Astrocyte (in vitro differentiated cells and primary cell): ENCODE results near the gene SLC9C1. TPM values are rescaled to one million over a fixed set of nuclear protein-coding genes. Genes with fewer than 3 reads are reported as not detected.

Experiments
- DNase-seq: peaks from one replicate; pipeline ENCODE4 v3.0.0-alpha.2; 2010; ENCODE audit warnings: low read depth
- FAIRE-seq: peaks from 2 replicates; lab custom pipeline; 2011; peaks lifted over from hg19 to GRCh38; lab: Jason Lieb, UNC
- H2AFZ ChIP-seq: 2 replicates; pipeline ENCODE4 v1.6.0; 2012; ENCODE audit warnings: low read depth, low read length, inconsistent platforms
- H3K27ac ChIP-seq: 2 replicates; pipeline ENCODE4 v1.5.1; 2011; ENCODE audit warnings: low read depth, low read length, inconsistent platforms
- H3K27me3 ChIP-seq: 2 replicates; pipeline ENCODE4 v1.6.0; 2011; ENCODE audit warnings: low read length, inconsistent platforms; ENCODE audit not compliant: insufficient read depth
- H3K36me3 ChIP-seq: 2 replicates; pipeline ENCODE4 v1.5.1; 2011; ENCODE audit warnings: low read length, inconsistent platforms; ENCODE audit not compliant: insufficient read depth
- H3K4me1 ChIP-seq: 2 replicates; pipeline ENCODE4 v1.5.1; 2011; ENCODE audit warnings: low read length, inconsistent platforms; ENCODE audit not compliant: insufficient read depth
- H3K4me2 ChIP-seq: 2 replicates; pipeline ENCODE4 v1.6.0; 2012; ENCODE audit warnings: low read length, inconsistent platforms
- H3K4me3 ChIP-seq: 2 replicates; pipeline ENCODE4 v1.5.1; 2011; ENCODE audit warnings: low read depth, mild to moderate bottlenecking, low read length, inconsistent platforms; ENCODE audit not compliant: insufficient read depth
- H3K79me2 ChIP-seq: 2 replicates; pipeline ENCODE4 v1.6.0; 2012; ENCODE audit warnings: mild to moderate bottlenecking, low read length, inconsistent platforms; ENCODE audit not compliant: insufficient read depth
- H3K9ac ChIP-seq: 2 replicates; pipeline ENCODE4 v1.6.0; 2012; ENCODE audit warnings: mild to moderate bottlenecking, low read length, inconsistent platforms
- H3K9me3 ChIP-seq: 2 replicates; pipeline ENCODE4 v1.5.1; 2012; ENCODE audit warnings: low read depth, mild to moderate bottlenecking, low read length, inconsistent platforms; ENCODE audit not compliant: insufficient read depth
- H4K20me1 ChIP-seq: 2 replicates; pipeline ENCODE4 v1.6.0; 2012; ENCODE audit warnings: low read length, inconsistent platforms; ENCODE audit not compliant: insufficient read depth
- H3K27ac Mint-ChIP-seq: one replicate; pipeline ENCODE4 v1.8.0; 2021; ENCODE audit warnings: mild to moderate bottlenecking, mixed read lengths; ENCODE audit not compliant: unreplicated experiment
- H3K27me3 Mint-ChIP-seq: one replicate; pipeline ENCODE4 v1.8.0; 2021; ENCODE audit warnings: low read depth, mixed read lengths; ENCODE audit not compliant: unreplicated experiment
- H3K36me3 Mint-ChIP-seq: one replicate; pipeline ENCODE4 v1.8.0; 2021; ENCODE audit warnings: low read depth, mixed read lengths; ENCODE audit not compliant: unreplicated experiment
- H3K4me1 Mint-ChIP-seq: one replicate; pipeline ENCODE4 v1.8.0; 2021; ENCODE audit warnings: low read depth, mixed read lengths; ENCODE audit not compliant: unreplicated experiment
- H3K4me3 Mint-ChIP-seq: one replicate; pipeline ENCODE4 v1.8.0; 2021; ENCODE audit warnings: mild to moderate bottlenecking, moderate library complexity, mixed read lengths; ENCODE audit not compliant: unreplicated experiment
- H3K9me3 Mint-ChIP-seq: one replicate; pipeline ENCODE4 v1.8.0; 2021; ENCODE audit warnings: mild to moderate bottlenecking, mixed read lengths; ENCODE audit not compliant: unreplicated experiment
- EZH2 ChIP-seq: IDR thresholded peaks from 2 replicates; pipeline ENCODE4 v1.6.1; 2012; ENCODE audit warnings: mild to moderate bottlenecking, low read length, inconsistent platforms; ENCODE audit not compliant: insufficient read depth
- total RNA-seq: library from RNA; stranded (reverse); gene quantifications from 2 replicates; pipeline ENCODE4 v1.2.1, GENCODE V29; 2021
- TF ChIP-seq, protein P1 (sequence below): IDR thresholded peaks from 2 replicates; pipeline ENCODE4 v1.5.1; 2011; ENCODE audit warnings: low read depth, mild to moderate bottlenecking, inconsistent platforms, low read length, moderate library complexity; ENCODE audit not compliant: insufficient read depth

The SLC9C1 gene
- total RNA-seq, 1 donor from 2014 or later, result not detected

DNA sequence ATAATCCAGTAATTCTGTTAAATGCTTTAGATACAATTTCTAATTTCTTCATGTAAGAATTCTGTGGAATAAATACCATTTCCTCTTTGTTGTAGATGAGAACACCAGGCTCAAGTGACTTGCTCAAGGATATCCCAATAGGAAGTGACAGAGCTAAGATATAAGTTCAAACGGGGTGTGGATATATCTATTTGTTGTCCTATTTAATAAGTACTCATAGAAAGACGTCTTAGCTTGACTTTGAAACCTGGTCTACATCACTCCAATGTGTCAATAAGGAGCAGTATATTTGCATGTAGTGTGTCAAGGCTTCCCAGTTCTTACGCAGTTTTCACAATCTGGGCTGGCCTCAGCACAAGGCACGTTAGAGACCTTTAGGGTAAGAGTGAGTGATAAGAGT is 156.2 kb downstream of the SLC9C1 start:
- no peak overlapping the region for H3K4me3 Mint-ChIP-seq
- peaks cover 7% of the 10 kb centered on the region for H3K4me1 Mint-ChIP-seq
- no peak overlapping the region for H2AFZ ChIP-seq
- no peak overlapping the region for H3K4me2 ChIP-seq
- DNase-seq (no peak), FAIRE-seq (no peak)
- no peaks in the 10 kb centered on the region for H3K36me3 ChIP-seq
- no peak overlapping the region for H3K27ac ChIP-seq
- no peaks in the 10 kb centered on the region for H3K9me3 Mint-ChIP-seq
- no peaks in the 10 kb centered on the region for H3K79me2 ChIP-seq
- no peak for TF ChIP-seq EZH2
- TF ChIP-seq, protein P1, sequence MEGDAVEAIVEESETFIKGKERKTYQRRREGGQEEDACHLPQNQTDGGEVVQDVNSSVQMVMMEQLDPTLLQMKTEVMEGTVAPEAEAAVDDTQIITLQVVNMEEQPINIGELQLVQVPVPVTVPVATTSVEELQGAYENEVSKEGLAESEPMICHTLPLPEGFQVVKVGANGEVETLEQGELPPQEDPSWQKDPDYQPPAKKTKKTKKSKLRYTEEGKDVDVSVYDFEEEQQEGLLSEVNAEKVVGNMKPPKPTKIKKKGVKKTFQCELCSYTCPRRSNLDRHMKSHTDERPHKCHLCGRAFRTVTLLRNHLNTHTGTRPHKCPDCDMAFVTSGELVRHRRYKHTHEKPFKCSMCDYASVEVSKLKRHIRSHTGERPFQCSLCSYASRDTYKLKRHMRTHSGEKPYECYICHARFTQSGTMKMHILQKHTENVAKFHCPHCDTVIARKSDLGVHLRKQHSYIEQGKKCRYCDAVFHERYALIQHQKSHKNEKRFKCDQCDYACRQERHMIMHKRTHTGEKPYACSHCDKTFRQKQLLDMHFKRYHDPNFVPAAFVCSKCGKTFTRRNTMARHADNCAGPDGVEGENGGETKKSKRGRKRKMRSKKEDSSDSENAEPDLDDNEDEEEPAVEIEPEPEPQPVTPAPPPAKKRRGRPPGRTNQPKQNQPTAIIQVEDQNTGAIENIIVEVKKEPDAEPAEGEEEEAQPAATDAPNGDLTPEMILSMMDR, result no peak
- H3K27me3 ChIP-seq, result no peaks in the 10 kb centered on the region
- no peaks in the 10 kb centered on the region for H4K20me1 ChIP-seq
- no peak overlapping the region for H3K27ac Mint-ChIP-seq
- no peak overlapping the region for H3K4me3 ChIP-seq
- H3K36me3 Mint-ChIP-seq, result no peaks in the 10 kb centered on the region
- H3K4me1 ChIP-seq, result peaks cover 2% of the 10 kb centered on the region
- H3K9me3 ChIP-seq, result no peaks in the 10 kb centered on the region
- H3K9ac ChIP-seq, result no peak overlapping the region
- H3K27me3 Mint-ChIP-seq, result no peaks in the 10 kb centered on the region

DNA sequence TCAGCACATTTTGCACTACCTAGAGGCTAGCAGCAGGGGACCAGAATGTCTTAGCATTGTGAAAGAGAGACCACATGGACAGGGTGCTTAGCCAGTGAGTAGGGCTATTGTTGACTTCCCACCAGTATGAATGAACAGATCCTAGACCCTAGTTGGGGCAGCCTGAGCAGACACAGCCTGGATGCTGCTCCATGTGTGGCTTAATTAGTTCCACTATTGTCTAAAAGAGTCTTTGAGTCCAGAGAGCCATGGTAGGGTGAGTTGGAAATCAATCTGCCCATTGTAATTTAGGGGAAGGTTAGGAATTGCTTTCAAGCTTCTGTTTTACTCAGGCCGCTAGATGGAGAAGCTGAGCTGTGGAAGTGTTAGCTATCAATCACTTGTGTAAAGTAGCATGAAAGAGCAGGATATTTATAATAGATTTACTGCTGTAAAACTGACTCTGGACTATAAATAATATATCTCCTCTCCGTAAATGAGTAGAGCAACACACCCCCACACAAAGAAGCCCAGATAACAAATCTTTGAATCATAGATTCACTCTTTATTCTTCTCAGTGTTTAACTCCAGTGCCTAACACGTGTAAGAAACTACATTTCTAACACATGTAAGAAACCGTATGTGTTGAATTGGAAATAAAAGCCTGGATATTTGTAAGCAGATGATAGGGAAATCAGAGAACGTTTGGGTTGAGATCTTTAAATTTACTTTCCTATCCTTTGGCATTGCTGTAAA is 156.9 kb downstream of the SLC9C1 start:
- Histone ChIP-seq H3K9ac (no peak overlapping the region), H3K36me3 (no peaks in the 10 kb centered on the region), H3K27ac (no peak overlapping the region), H3K4me3 (no peak overlapping the region), H2AFZ (no peak overlapping the region), H4K20me1 (no peaks in the 10 kb centered on the region), H3K79me2 (no peaks in the 10 kb centered on the region), H3K9me3 (no peaks in the 10 kb centered on the region), H3K4me2 (no peak overlapping the region), H3K4me1 (peaks cover 2% of the 10 kb centered on the region), H3K27me3 (no peaks in the 10 kb centered on the region)
- H3K4me1 Mint-ChIP-seq, result peaks cover 7% of the 10 kb centered on the region
- DNase-seq (no peak), FAIRE-seq (no peak)
- H3K27ac Mint-ChIP-seq, result no peak overlapping the region
- TF ChIP-seq, protein P1, result peak; percentile 59
- TF ChIP-seq EZH2, result no peak
- H3K36me3 Mint-ChIP-seq, result no peaks in the 10 kb centered on the region
- no peak overlapping the region for H3K4me3 Mint-ChIP-seq
- H3K9me3 Mint-ChIP-seq, result no peaks in the 10 kb centered on the region
- H3K27me3 Mint-ChIP-seq, result no peaks in the 10 kb centered on the region

DNA sequence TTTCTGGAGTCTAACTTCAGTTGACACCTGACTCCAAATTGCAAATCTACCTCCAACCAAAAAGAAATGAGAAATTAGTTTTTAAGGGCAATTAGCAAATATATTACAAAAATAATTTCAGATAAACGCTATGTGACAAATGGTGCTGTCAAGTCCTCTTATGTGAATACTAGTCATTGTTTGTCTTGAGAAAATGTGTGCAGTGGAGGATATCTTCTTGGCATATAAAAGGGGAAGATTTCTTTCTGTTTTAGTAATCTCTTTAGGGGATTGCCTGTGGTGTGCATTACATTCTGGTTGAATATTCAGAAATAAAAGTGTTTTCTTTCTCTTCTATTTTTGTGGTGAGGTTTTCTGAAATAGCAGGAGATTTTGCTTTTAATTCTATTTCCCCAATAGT is 158.0 kb downstream of the SLC9C1 start:
- H3K27me3 Mint-ChIP-seq, result no peaks in the 10 kb centered on the region
- no peaks in the 10 kb centered on the region for H3K36me3 ChIP-seq
- DNase-seq, result no peak
- H3K4me1 Mint-ChIP-seq, result peaks cover 7% of the 10 kb centered on the region
- H3K4me3 ChIP-seq, result no peak overlapping the region
- no peak overlapping the region for H3K4me2 ChIP-seq
- H3K36me3 Mint-ChIP-seq, result no peaks in the 10 kb centered on the region
- H3K4me3 Mint-ChIP-seq, result no peak overlapping the region
- H3K27ac Mint-ChIP-seq, result no peak overlapping the region
- FAIRE-seq, result no peak
- no peaks in the 10 kb centered on the region for H3K27me3 ChIP-seq
- no peaks in the 10 kb centered on the region for H3K79me2 ChIP-seq
- H3K9ac ChIP-seq, result no peak overlapping the region
- H3K27ac ChIP-seq, result no peak overlapping the region
- H3K9me3 Mint-ChIP-seq, result no peaks in the 10 kb centered on the region
- TF ChIP-seq, protein P1, result no peak
- no peak for TF ChIP-seq EZH2
- no peaks in the 10 kb centered on the region for H3K9me3 ChIP-seq
- H3K4me1 ChIP-seq, result peaks cover 2% of the 10 kb centered on the region
- no peaks in the 10 kb centered on the region for H4K20me1 ChIP-seq
- no peak overlapping the region for H2AFZ ChIP-seq
